HPDE6-E6E7 (cell line): Measurements from ENCODE around the gene KIF21A.
"Not testable (repeated sequence)": the region's sequence is repeated elsewhere in the genome, so short reads cannot be mapped to it uniquely, and the experiment has no call there.

Experiments
- DNase-seq: peaks from one replicate; pipeline ENCODE4 v3.0.0; 2011; ENCODE audit warnings: missing footprints; ENCODE audit errors: extremely low spot score

The KIF21A gene

GRCh38 chr12:39343665-39344064 lies 99.3 kb downstream of the KIF21A start:
- DNase-seq = no peak

DNA sequence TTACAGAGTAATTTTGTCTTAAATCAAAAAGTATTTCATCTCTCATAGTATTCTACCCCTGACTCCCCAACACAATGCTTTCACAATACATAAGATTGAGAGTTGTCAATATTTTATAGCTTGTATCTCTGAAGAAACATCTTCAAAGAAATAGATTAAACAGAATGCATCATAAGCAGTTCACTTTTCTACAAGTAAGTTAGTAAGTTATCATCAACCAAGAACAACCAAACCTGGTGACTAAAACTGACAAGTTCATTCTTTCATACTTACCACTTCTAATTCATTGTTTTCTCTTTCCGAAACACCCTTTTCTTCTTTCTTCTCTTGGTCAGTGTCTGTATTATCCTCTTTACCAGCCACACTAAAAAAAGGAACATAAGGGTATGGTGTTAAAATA lies 101.2 kb downstream of the KIF21A start:
- no peak for DNase-seq

DNA sequence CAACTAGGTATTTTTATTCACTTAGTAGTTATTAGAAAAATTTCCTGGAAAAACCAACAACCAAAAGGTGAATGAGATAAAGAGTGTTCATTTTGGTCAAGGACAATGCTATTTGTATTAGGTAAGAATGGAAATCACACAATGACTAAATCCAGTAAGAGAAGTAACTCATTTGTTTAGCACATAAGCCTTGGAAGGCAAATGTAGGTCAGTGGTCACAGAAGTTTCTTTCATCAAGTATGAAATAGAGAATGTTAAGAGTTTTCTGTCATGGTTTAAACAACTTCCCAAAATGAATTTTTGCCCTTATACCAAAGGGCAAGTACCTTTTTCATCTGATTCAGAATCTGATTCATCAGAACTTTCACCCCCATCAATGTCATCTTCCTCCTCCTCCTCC lies 101.7 kb downstream of the KIF21A start:
- no peak for DNase-seq

- no peak for DNase-seq
Measured at GRCh38 chr12:39332661-39333175, 110.2 kb downstream of the KIF21A start.

GRCh38 chr12:39331539-39332261 lies 111.2 kb downstream of the KIF21A start:
- no peak for DNase-seq

DNA sequence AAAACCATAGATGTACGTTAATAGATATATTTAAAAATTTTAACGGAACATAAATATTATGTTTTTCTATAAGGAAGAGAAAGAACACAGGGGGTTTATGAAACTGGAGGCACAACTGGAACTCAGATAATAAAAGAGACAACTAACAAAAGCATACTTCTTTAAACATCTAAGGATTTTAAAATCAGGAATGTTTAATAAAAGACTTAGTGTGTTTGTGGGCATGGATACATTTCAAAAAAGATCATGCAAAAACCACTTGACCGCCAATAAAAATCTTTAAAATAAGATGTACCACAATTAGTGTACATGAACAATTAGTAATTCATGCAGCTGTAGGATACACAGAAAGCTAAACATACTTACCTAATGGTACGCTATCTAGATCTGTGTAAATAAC lies 113.0 kb downstream of the KIF21A start:
- no peak for DNase-seq

DNA sequence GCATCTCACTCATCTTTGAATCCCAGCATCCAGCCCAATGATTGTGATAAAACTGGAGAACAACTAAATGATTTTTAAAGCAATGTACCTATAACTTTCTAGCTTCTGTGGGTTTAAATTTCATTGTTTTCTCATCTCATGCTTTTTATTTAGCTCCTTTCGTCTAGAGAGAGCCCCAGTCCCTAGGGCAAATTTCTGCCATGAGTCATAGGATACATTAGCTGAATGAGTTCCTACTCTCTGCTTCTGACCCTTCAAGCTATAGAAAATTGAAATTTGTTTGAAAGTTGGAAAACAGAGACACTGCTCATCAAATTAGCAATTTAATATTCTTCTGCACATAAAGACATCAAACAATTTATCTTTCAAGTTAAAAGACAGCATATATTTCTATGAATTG lies 113.9 kb downstream of the KIF21A start:
- DNase-seq = no peak

DNA sequence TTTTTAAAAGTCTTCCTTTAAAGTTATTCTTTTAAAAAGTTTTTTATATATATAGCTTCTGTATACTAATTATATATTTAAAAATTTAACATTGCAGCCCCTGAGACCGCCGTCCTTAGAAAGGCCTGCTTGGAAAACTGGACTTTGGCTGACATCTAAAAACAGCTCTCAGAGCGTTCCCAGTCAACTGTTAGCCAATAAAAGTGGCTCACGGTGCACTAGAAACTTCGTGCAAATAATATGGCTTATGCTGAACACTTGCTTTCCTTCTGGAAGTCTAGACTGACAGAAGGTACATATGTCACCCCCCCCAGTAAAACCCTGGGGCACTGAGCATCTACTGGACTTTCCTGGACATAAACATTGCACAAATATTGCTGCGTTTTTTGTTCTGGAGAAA lies 115.0 kb downstream of the KIF21A start:
- DNase-seq = no peak

DNA sequence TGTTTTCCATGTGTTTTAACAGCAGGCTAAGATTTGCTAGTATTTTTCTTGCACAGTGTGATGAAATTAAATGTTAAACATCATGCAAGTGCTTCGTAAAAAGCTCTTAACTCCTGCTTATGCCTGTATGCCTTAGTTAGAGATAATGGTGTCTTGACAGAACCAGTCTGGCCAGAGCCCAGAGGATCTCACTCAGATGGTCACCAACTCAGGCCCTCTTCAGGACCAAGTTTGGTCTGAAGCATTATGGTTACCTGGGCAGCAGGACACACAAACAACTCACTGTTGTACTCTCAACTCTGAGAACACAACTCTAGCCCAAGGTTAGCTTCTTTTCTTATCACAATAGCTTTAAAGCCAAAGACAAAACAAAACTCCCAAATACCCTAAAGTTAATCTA lies 115.4 kb downstream of the KIF21A start:
- DNase-seq = no peak

DNA sequence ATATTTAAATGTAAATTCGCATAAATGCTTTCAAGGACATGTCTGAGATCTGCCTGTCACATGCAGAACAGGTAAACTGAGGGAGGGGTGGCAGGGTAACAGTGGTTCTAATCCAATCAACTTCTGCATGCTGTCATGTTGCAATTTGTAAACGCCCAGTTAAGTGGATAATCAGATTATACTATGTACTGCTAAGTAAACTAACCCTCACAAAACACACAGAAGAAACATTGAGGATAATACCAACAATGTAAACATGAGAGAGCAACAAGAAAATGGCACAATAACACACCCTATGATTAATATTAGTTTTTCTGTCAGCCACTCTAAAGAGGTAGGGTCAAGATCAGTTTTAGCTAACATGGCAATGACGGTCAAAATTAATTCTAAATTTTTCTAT lies 123.7 kb downstream of the KIF21A start:
- no peak for DNase-seq

DNA sequence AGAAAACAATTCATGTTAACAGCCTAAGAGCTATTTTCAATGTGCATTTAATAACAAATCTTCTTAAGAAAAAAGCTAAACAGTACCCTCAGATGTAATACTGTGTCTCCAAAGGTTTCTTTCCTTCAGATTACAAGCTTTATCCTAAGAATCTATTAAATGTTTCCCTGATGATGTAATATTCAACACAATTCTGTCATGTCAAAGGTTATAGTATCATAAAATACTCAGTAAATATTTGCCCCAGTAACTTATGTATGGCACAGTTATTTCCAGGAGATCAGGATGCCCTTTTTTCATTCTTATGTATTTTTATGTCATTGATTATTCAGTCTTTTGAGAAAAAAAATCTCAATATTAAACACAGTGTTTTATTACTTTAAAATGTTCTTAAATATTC lies 128.4 kb downstream of the KIF21A start:
- DNase-seq = no peak

GRCh38 chr12:39309516-39309915 lies 133.4 kb downstream of the KIF21A start:
- DNase-seq = no peak

GRCh38 chr12:39301422-39301821 lies 141.5 kb downstream of the KIF21A start:
- no peak for DNase-seq

- no peak for DNase-seq
Measured at GRCh38 chr12:39300799-39301198, 142.1 kb downstream of the KIF21A start.

GRCh38 chr12:39297891-39298290 lies 145.0 kb downstream of the KIF21A start:
- DNase-seq = no peak

- no peak for DNase-seq
Measured at GRCh38 chr12:39296496-39296895, 146.4 kb downstream of the KIF21A start.

DNA sequence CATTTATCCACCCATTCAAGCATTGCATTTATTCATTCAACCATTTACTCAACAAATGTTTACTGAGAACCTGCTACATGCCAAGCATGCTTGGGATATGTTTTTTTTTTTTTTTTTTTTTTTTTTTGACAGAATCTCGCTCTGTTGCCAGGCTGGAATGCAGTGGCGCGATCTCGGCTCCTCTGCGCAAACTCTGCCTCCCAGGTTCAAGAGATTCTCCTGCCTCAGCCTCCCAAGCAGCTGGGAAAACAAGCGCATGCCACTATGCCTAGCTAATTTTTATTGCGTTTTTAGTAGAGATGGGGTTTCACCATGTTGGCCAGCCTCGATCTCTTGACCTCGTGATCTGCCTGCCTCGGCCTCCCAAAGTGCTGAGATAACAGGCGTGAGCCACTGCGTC lies 147.3 kb downstream of the KIF21A start:
- DNase-seq = not testable (repeated sequence)

DNA sequence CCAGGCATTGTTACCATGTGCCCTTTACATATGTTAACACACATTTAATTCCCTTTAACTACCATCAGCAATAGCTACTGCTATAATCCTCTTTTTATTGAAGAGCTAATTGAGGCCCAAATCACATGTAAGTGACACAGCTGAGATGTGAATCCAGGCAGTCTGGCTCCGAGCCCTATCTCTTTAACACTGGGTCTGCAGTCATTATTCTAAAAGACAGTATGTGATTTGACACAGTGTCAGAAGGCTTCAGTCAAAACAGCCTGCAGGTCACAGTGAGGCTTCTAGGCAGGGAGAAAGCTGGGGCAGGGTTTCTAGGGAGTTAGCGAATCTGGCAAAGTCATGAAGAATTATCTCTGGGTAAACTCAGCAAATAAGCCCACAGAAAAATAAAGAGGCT lies 148.2 kb downstream of the KIF21A start:
- no peak for DNase-seq

GRCh38 chr12:39292125-39292630 lies 150.7 kb downstream of the KIF21A start:
- no peak for DNase-seq

DNA sequence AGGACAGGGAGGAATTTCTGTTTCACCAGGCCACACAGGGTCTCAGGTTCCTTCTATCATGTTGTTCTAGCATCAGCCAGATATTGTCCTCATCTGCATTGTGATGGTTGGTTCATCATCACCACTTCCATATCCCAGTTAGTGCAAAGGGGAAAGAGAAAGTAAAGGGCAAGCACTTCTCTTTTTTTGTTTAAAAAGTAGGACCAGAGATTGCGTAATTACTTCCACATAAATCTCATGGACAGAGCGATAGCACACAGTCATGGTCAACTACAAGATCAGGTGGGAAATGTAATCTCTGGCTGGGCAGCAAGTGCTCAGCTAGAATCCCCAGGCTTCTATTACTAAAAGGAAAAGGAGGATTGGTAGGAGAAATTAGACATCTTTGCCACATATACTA lies 155.1 kb downstream of the KIF21A start:
- no peak for DNase-seq

GRCh38 chr12:39287409-39287808 lies 155.5 kb downstream of the KIF21A start:
- no peak for DNase-seq

DNA sequence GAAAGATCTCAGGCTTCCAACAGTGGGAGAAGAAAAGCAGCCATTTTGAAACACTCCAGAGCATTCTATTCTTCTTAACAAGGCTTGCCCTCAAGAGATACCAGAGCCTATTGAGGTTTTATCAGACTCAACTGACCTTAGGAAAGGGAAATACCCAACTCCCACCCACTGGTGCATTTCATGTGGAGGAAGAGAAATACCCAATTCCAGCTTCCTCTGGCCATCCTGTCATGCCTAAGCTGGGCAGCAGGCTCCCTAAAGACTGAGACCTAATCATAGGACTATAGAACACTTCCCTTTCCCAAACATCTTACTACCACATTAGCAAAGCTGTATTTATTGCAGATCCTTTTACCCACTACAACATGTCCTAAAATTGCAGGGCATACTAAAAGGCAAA lies 164.5 kb downstream of the KIF21A start:
- no peak for DNase-seq

GRCh38 chr12:39277416-39277815 lies 165.5 kb downstream of the KIF21A start:
- no peak for DNase-seq

- no peak for DNase-seq
Measured at GRCh38 chr12:39275846-39276245, 167.1 kb downstream of the KIF21A start.
